Body of pancreas (tissue), 4 donors: ENCODE results near the gene TTF1. TPM values are rescaled to one million over a fixed set of nuclear protein-coding genes. Genes with fewer than 3 reads are reported as not detected.

Source experiments
- ATAC-seq: fragments of 150-250 bp; one replicate; pipeline ENCODE4 v1.9.1; 2016
- DNase-seq, 4 donors: peaks; one replicate each; pipeline ENCODE4 v3.0.0-alpha.2; 2019
- H3K27ac ChIP-seq, 4 donors: fragments of 200-600 bp; sonication (generic); 1 replicate in 3 of 4; 2 replicates in 1 of 4; pipeline versions ENCODE4 v1.5.1 to v1.6.1; 2016 to 2019; ENCODE audit warnings: mild to moderate bottlenecking in 1 of 4, mixed read lengths in 1 of 4, moderate library complexity in 1 of 4
- H3K27me3 ChIP-seq, 2 donors: fragments of 200-600 bp; sonication (generic); one replicate each; pipeline ENCODE4 v1.6.0; 2016; ENCODE audit warnings: mild to moderate bottlenecking in 1 of 2
- H3K36me3 ChIP-seq, 2 donors: fragments of 200-600 bp; sonication (generic); replicated peaks in 1 of 2; 2 replicates each; pipeline ENCODE4 v1.5.1; 2016; ENCODE audit warnings: low read depth in 2 of 2; ENCODE audit not compliant: insufficient read depth in 1 of 2
- H3K4me1 ChIP-seq: fragments of 200-600 bp; sonication (generic); one replicate; pipeline ENCODE4 v1.6.0; 2016
- H3K4me3 ChIP-seq, 2 donors: fragments of 200-600 bp; sonication (generic); 1 replicate in 1 of 2; 2 replicates in 1 of 2; pipeline ENCODE4 v1.5.1; 2016 to 2019
- H3K9me3 ChIP-seq, 3 donors: fragments of 200-600 bp; sonication (generic); 1 replicate in 2 of 3; 2 replicates in 1 of 3; pipeline ENCODE4 v1.5.1; 2016
- POLR2A ChIP-seq, 3 donors: fragments of 450-650 bp; IDR thresholded peaks; one replicate each; pipeline ENCODE4 v1.6.1; 2016; ENCODE audit warnings: antibody characterized with exemption in 3 of 3, mild to moderate bottlenecking in 2 of 3
- WGBS, 2 donors: methylation state at CpG; one replicate each; pipeline ENCODE4 v1.1.5; 2017; 5-methylcytosine and 5-hydroxymethylcytosine counted together
- intact Hi-C: fragments of 100-400 bp; cut with DNase I; formaldehyde crosslinking; loops from one replicate; pipeline ENCODE4 v1.15.1; 2023
- small RNA-seq: library from RNA; depleted of rRNA; stranded (forward); fragments of <200 nt; gene quantifications from one replicate; pipeline ENCODE3, GENCODE V24; 2016
- total RNA-seq, 2 donors: library from RNA; depleted of rRNA; stranded (reverse); fragments of >200 nt; gene quantifications; one replicate each; pipeline ENCODE4 v1.1.0, GENCODE V29; 2016
- TF ChIP-seq, protein P1 (sequence below), 7 experiments: fragments of 450-650 bp in 4 of 7; fragments of 200-600 bp in 3 of 7; sonication (generic) in 3 of 7; IDR thresholded peaks; one replicate each; pipeline ENCODE4 v1.5.1; 2016 to 2019; ENCODE audit warnings: antibody characterized with exemption in 7 of 7

Gene TTF1
- total RNA-seq, 2 donors from 2014 or later = 7.5 to 27.7 TPM

- intact Hi-C loops = no loop called here
- 95 to 97% methylated on average over 4 of the region's 4 CpGs for WGBS, 2 donors
- Histone ChIP-seq H3K4me3 (no peak overlapping the region), H3K36me3 (peaks cover 4 to 37% of the 10 kb centered on the region in 2 donors), H3K4me1 (no peaks in the 10 kb centered on the region), H3K27me3 (no peaks in the 10 kb centered on the region), H3K9me3 (no peaks in the 10 kb centered on the region), H3K27ac (no peak overlapping the region)
- DNase-seq (no peak), ATAC-seq (no peak)
- TF ChIP-seq POLR2A (IDR thresholded peaks at IDR 0.05) = no peak
- TF ChIP-seq, protein P1, sequence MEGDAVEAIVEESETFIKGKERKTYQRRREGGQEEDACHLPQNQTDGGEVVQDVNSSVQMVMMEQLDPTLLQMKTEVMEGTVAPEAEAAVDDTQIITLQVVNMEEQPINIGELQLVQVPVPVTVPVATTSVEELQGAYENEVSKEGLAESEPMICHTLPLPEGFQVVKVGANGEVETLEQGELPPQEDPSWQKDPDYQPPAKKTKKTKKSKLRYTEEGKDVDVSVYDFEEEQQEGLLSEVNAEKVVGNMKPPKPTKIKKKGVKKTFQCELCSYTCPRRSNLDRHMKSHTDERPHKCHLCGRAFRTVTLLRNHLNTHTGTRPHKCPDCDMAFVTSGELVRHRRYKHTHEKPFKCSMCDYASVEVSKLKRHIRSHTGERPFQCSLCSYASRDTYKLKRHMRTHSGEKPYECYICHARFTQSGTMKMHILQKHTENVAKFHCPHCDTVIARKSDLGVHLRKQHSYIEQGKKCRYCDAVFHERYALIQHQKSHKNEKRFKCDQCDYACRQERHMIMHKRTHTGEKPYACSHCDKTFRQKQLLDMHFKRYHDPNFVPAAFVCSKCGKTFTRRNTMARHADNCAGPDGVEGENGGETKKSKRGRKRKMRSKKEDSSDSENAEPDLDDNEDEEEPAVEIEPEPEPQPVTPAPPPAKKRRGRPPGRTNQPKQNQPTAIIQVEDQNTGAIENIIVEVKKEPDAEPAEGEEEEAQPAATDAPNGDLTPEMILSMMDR (IDR thresholded peaks at IDR 0.05) = no peak
Observed at GRCh38 chr9:132328580-132328979, 78.1 kb downstream of the TTF1 start.

GRCh38 chr9:132327537-132327936 is 79.1 kb downstream of the TTF1 start:
- no peak for DNase-seq
- Histone ChIP-seq H3K36me3 (peaks cover 4 to 36% of the 10 kb centered on the region in 2 donors), H3K9me3 (no peaks in the 10 kb centered on the region), H3K27me3 (no peaks in the 10 kb centered on the region), H3K4me3 (no peak overlapping the region), H3K4me1 (no peaks in the 10 kb centered on the region), H3K27ac (no peak overlapping the region)
- 95% methylated on average over 6 of the region's 6 CpGs for WGBS, 2 donors
- intact Hi-C loops = no loop called here
- no peak for ATAC-seq
- TF ChIP-seq, protein P1 (IDR thresholded peaks at IDR 0.05) = no peak
- no peak for TF ChIP-seq POLR2A (IDR thresholded peaks at IDR 0.05)

Small RNA genes within 50 kb of the gene (small RNA-seq; reads per million reads assigned to genes)
- gene RNU5D-2P = not detected

Other genes starting within 250 kb of the TTF1 start
- gene NTNG2, start 244.8 kb downstream of the TTF1 start, total RNA-seq = 1 to 10 TPM in 1 of 2 donors, under 1 TPM in 1; 0.26 to 2.0 TPM
- gene SETX, start 51.9 kb downstream of the TTF1 start, total RNA-seq = 10 to 100 TPM; 26.7 to 30.4 TPM
- not detected for gene CFAP77, start 3.4 kb upstream of the TTF1 start, total RNA-seq
- not detected for gene BARHL1, start 175.8 kb upstream of the TTF1 start, total RNA-seq